ENCODE results near the gene EHD1. TPM values are rescaled to one million over a fixed set of nuclear protein-coding genes. Genes with fewer than 3 reads are reported as not detected.
"Not testable (repeated sequence)": the region's sequence is repeated elsewhere in the genome, so short reads cannot be mapped to it uniquely, and the experiment has no call there.

Gene EHD1
- total and polyA plus RNA-seq, 9 donors: 14.3 to 87.8 (median 33.5) TPM

- Histone ChIP-seq H3K27me3 (no peaks in the 10 kb centered on the region), H3K27ac (no peak overlapping the region), H3K4me3 (no peak overlapping the region), H3K9me3 (no peaks in the 10 kb centered on the region), H3K4me1 (ENCODE audit: insufficient read depth) (no peaks in the 10 kb centered on the region), H3K36me3 (no peaks in the 10 kb centered on the region)
- intact Hi-C loops (cut with DNase I): no loop called here
- 61 to 62% (median 62%) methylated on average over 11 of the region's 11 CpGs for WGBS, 3 donors
- TF ChIP-seq EP300 (IDR thresholded peaks at IDR 0.05) (no peak), CTCF (IDR thresholded peaks at IDR 0.05) (no peak), POLR2A (IDR thresholded peaks at IDR 0.05) (no peak)
- no peak for DNase-seq
These were observed 54.8 kb downstream of the EHD1 start for GRCh38 chr11:64823568-64824119.

GRCh38 chr11:64817476-64817875 lies 60.9 kb downstream of the EHD1 start:
- intact Hi-C loops (cut with DNase I): no loop called here
- 62 to 75% (median 71%) methylated on average over 3 of the region's 3 CpGs for WGBS, 3 donors
- no peak for DNase-seq
- H3K27ac ChIP-seq: no peak overlapping the region
- H3K9me3 ChIP-seq: no peaks in the 10 kb centered on the region
- no peak overlapping the region for H3K4me3 ChIP-seq
- H3K27me3 ChIP-seq: no peaks in the 10 kb centered on the region
- no peaks in the 10 kb centered on the region for H3K4me1 ChIP-seq (ENCODE audit: insufficient read depth)
- no peaks in the 10 kb centered on the region for H3K36me3 ChIP-seq
- TF ChIP-seq POLR2A (IDR thresholded peaks at IDR 0.05) (no peak), CTCF (IDR thresholded peaks at IDR 0.05) (no peak), EP300 (IDR thresholded peaks at IDR 0.05) (no peak)

- H3K4me1 ChIP-seq (ENCODE audit: insufficient read depth); H3K27ac ChIP-seq; H3K4me3 ChIP-seq; H3K27me3 ChIP-seq; DNase-seq; H3K36me3 ChIP-seq; H3K9me3 ChIP-seq; intact Hi-C loops (cut with DNase I): not testable (repeated sequence)
- WGBS, 3 donors: 87 to 90% (median 88%) methylated on average over 5 of the region's 5 CpGs
These were observed 63.0 kb downstream of the EHD1 start for GRCh38 chr11:64815433-64815832.

GRCh38 chr11:64814712-64815187 lies 63.7 kb downstream of the EHD1 start:
- Histone ChIP-seq H3K4me1 (ENCODE audit: insufficient read depth) (no peaks in the 10 kb centered on the region), H3K9me3 (no peaks in the 10 kb centered on the region), H3K4me3 (no peak overlapping the region), H3K36me3 (no peaks in the 10 kb centered on the region), H3K27me3 (no peaks in the 10 kb centered on the region), H3K27ac (no peak overlapping the region)
- intact Hi-C loops (cut with DNase I): no loop called here
- DNase-seq: no peak
- TF ChIP-seq POLR2A (IDR thresholded peaks at IDR 0.05): no peak
- no peak for TF ChIP-seq CTCF (IDR thresholded peaks at IDR 0.05)
- TF ChIP-seq EP300 (IDR thresholded peaks at IDR 0.05): no peak
- 70 to 72% (median 71%) methylated on average over 7 of the region's 7 CpGs for WGBS, 3 donors

- intact Hi-C loops (cut with DNase I): no loop called here
- Histone ChIP-seq H3K4me3 (no peak overlapping the region), H3K27ac (no peak overlapping the region), H3K4me1 (ENCODE audit: insufficient read depth) (peaks cover 5% of the 10 kb centered on the region), H3K9me3 (no peaks in the 10 kb centered on the region), H3K36me3 (no peaks in the 10 kb centered on the region), H3K27me3 (no peaks in the 10 kb centered on the region)
- WGBS, 3 donors: 36 to 46% (median 37%) methylated on average over 5 of the region's 5 CpGs
- DNase-seq: no peak
- TF ChIP-seq POLR2A (IDR thresholded peaks at IDR 0.05): no peak
- TF ChIP-seq EP300 (IDR thresholded peaks at IDR 0.05): no peak
- no peak for TF ChIP-seq CTCF (IDR thresholded peaks at IDR 0.05)
These were observed 64.6 kb downstream of the EHD1 start for GRCh38 chr11:64813826-64814225.

All from ovary (tissue), 9 donors.